ENCODE results near the gene HSPA9.

HSPA9 gene

DNA sequence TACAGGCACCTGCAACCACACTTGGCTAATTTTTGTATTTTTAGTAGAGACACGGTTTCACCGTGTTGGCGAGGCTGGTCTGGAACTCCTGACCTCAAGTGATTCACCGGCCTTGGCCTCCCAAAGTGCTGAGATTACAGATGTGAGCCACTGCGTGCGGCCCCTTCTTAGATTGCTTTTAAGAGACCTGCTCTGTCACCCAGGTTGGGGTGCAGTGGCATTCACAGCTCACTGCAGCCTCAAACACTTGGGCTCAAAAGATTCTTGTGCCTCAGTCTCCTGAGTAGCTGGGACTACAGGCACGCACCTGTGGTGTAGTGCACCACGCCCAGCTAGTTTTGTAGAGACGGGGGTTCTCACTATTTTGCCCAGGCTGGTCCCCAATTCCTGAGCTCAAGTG, 11.0 kb downstream of the HSPA9 start:
- in situ Hi-C loops (cut with MboI; ENCODE audit: low sequenced_read_pairs) = no loop called here

DNA sequence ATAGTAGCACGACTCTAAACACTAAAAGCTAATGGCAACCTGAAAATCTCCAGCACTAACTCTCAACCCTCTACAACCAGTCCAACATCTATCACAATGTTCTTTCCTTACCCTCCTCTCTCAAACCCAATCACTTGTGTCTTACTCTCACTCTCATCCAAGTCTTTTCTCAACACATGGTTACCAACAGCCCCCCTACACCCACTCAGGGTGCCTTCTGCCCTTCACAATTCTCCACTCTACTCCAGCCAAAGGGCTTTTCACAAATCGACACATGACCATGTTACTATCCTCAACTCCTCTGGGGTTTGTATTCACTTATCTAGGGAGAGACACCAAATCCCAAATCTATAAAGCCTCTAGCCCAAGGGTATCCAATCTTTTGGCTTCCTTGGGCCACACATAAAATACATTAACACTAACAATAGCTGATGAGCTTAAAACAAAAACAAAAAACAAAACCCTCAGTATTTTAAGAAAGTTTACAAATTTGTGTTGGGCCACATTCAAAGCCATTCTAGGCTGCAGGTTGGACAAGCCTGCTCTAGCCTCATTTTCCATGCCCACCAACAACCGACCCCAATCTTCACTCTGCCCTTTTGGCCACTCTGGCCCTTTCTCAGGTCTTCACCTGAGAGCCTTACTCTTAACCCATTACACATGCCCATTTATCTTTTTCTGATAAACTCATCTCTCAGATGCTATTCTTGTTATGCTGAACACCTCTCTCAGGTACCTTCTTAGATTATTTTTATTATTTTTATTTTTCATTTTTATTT, 11.7 kb downstream of the HSPA9 start:
- in situ Hi-C loops (cut with MboI; ENCODE audit: low sequenced_read_pairs) = no loop called here

- in situ Hi-C loops (cut with MboI; ENCODE audit: low sequenced_read_pairs) = no loop called here
These were observed 14.2 kb downstream of the HSPA9 start for GRCh38 chr5:138560971-138561370.

DNA sequence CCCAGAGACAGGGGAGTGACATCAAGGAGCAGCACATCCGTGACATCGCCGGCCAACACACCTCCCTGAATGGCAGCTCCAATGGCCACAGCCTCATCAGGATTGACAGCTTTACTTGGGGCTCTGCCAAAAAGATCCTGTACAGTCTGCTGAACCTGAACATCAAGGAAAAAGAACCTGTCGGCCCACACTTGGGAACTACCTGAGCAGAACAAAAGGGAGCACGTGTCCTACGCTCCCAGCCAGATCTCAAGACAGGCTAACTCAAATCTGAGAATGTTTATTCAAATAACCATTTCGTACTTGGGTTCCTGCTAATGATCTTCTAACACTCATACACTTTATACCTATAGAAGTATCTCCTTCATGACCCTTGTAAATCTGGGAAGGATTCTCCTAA, 15.3 kb downstream of the HSPA9 start:
- in situ Hi-C loops (cut with MboI; ENCODE audit: low sequenced_read_pairs) = no loop called here

DNA sequence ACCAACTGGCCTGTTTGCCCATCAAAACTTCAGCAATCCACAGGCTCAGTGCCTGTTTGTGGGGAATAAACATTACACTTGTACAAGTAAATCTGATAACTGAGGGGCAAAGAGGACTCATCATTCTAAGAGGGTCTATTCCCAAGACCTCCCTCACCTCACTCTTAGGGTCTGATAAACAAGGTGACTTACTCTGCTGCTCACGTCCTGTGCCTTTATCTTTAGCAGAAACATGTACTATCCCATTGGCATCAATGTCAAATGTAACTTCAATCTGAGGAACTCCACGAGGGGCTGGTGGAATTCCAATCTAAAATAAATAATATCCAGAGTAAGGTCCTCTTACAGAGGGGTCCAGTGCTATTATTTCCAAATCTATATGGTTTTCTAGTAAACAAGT, 17.5 kb downstream of the HSPA9 start:
- in situ Hi-C loops (cut with MboI; ENCODE audit: low sequenced_read_pairs) = no loop called here

DNA sequence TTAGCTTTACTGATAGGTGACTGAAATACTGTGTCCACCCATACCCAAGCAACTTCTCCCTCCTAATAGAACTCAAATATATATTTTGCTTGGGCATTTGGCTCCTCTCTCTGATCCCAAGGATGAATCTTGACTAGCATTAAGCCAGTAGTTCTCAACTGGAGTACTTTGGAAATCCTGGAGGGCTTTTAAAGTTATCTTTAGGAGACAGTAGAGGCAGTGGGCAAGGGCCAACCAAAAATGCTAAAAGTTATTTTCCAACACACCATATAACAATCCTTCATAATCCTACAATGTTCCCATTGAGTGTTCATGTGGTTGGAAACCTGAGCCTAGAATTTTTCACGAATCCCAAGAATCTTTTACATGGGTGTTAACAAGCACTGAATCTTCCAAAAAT, 21.1 kb downstream of the HSPA9 start:
- in situ Hi-C loops (cut with MboI; ENCODE audit: low sequenced_read_pairs) = no loop called here

- in situ Hi-C loops (cut with MboI; ENCODE audit: low sequenced_read_pairs) = no loop called here
These were observed 21.6 kb downstream of the HSPA9 start for GRCh38 chr5:138553437-138554095.

DNA sequence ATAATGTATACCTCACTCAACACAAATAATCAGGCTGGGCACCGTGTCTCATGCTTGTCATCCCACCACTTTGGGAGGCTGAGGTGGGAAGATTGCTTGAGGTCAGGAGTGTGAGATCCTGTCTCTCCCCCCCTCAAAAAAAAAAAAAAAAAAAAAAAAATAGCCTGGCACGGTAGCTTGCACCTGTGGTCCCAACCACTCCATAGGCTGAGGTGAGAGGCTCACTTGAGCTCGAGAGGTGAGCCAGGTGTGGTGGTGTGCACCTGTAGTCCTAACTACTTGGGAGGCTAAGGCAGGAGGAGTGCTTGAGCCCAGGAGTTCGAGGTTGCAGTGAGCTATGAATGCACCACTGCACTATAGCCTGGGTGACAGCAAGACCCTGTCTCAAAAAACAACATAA, 22.5 kb downstream of the HSPA9 start:
- in situ Hi-C loops (cut with MboI; ENCODE audit: low sequenced_read_pairs) = no loop called here

GRCh38 chr5:138549414-138549813, 25.8 kb downstream of the HSPA9 start:
- in situ Hi-C loops (cut with MboI; ENCODE audit: low sequenced_read_pairs) = no loop called here

GRCh38 chr5:138545919-138546562, 29.2 kb downstream of the HSPA9 start:
- in situ Hi-C loops (cut with MboI; ENCODE audit: low sequenced_read_pairs) = no loop called here

GRCh38 chr5:138544181-138545134, 30.7 kb downstream of the HSPA9 start:
- in situ Hi-C loops (cut with MboI; ENCODE audit: low sequenced_read_pairs) = no loop called here

DNA sequence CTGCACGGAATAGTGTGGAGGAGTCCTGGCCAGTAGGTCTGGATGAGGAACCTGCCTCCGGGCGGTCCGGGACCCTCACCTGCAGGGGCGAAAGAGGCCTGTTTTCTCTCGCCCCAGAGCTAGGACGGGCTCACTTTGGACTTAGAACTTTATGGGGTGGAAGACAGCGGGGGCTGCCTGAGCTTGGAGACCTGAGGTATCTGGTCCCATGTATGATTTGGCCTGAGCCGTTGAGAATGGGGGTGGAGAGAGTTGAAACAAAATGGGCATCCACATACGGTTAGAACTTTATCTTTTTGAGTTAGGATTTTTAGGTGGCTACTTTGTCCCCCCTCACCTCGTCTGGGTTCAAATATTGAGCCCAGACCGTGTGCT, 31.5 kb downstream of the HSPA9 start:
- in situ Hi-C loops (cut with MboI; ENCODE audit: low sequenced_read_pairs) = no loop called here

- in situ Hi-C loops (cut with MboI; ENCODE audit: low sequenced_read_pairs) = no loop called here
These were observed 32.1 kb downstream of the HSPA9 start, which contains the start of gene ETF1 for GRCh38 chr5:138542956-138543729. Gene ETF1 (minus strand): TSS chr5:138543236. CDS start chr5:138542918, 318 bp downstream.

- in situ Hi-C loops (cut with MboI; ENCODE audit: low sequenced_read_pairs) = no loop called here
These were observed 32.8 kb downstream of the HSPA9 start for GRCh38 chr5:138542180-138542955.

DNA sequence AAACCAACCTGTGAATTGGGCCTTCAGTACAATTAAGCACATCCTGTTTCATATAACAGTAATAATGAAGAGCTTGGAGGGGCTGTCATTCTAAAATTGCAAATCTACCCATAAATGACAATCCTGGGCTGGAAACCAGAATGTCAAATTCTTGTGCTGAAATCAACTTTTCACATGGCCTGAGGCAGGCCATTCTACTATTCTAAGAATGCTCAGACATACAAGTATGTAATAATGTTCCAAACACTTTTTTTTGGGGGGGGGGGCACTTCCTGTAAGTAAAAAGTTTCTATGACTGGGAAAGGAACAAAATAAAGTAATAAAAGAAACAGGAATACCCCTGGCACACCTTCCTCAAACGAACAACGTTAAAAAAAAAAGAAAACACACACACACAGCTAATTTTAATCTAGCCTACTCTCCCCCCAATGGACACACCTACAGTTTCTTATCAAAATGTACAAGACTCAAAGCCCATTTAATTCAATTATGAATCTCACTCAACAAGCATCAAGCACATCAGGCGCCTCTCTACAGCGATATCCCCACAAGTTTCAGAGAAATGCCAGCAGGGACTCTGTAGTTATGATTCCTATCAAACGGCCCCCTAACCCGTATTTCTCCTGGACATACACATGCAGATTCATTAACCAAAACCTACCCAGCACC, 33.6 kb downstream of the HSPA9 start:
- in situ Hi-C loops (cut with MboI; ENCODE audit: low sequenced_read_pairs) = no loop called here

- in situ Hi-C loops (cut with MboI; ENCODE audit: low sequenced_read_pairs) = no loop called here
These were observed 35.4 kb downstream of the HSPA9 start for GRCh38 chr5:138539791-138540190.

DNA sequence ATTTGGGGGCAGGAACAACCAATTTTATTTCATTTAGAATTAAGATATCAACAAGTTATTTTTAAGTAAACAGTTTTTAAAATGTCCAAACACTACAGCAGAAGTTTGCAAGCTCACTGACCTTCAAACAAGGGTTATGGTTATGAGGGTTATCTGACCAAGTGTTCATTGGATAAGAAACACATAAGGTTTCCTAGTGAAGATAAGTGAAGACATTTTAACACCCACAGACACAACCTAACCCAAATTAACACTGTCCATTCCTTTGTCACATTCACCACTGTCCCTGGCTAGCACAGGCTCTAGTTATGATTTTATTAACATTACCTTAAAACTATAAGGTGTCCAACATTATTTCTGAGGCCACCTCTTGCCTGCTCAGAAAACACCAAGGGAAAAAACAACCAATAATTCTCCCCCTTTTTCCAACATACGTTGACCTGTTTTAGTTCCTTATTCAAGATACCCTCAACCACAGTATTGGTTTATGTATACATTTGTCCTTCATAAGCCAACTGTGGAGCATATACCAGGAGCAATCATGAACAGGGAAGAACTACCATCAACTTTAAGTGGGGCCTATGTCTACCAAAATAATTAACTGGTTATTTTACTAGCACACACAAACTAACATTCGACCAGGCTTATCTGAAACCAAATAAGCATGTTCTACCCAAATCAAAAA, 36.1 kb downstream of the HSPA9 start:
- in situ Hi-C loops (cut with MboI; ENCODE audit: low sequenced_read_pairs) = no loop called here

DNA sequence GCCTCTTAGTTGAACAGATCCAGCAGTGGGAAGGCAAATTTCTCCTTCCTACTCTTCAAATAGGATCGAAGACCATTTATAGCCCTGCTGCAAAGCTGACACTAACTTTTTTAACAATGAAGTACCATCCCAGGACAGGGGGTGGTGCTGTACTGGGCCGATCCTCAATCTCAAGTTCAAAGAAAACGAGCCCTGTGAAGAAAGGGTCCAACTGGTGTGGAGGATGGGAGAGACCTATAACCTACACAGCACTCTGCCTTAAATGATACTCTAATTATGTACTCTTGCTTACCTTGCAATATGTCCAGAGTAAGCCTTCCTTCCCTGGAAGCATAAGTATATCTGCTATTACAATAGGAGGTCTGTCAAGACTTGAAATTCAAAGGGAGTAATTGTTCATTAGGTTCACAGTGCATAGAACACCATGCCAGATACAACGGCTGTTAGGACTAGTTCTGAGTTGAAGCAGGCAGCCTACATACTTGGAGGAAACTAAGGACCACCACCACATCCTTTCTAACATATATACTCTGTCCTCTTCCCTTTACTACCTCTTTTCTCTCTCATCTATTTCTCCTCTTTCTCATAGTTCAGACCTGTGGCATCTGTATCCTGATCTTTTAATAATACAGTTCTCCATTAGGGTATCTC, 38.4 kb downstream of the HSPA9 start:
- in situ Hi-C loops (cut with MboI; ENCODE audit: low sequenced_read_pairs) = no loop called here
